ENCODE measurements around the gene VANGL2.
A peak's percentile ranks its signal among the peaks of the same experiment; 100 is the strongest.

Gene VANGL2
- long read RNA-seq = 0 reads

DNA sequence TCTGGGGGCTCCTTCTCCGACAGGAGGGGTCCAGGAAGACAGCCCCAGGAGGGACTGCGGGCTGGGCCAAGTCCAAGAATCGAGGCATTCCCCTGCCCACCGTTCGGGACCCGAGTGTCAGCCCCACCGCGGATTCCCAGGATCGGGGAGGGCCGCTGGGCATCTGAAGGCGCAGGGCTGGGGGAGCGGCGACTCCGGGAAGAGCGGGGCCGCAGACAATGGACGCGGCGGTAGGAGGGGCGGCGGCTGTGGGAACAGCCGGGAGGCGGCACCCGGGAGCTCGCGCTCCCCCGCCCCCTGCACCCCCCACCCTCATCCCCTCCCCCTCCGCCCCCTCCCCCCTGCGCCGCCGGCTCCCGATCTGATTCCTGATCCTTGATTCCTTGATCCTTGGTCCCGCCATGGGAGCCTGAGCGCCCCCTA, at the start of gene VANGL2:
Gene VANGL2, plus strand, starts transcription at position 342 of the 423 bp plus-strand sequence. CDS start 15,274 bp downstream, outside the sequence.
- Histone ChIP-seq H3K4me3 (replicated peaks; ENCODE audit: insufficient read depth, low read length) (peak within 1 kb of the TSS; percentile 6; the same call in 1 of the 2 replicates), H3K27me3 (ENCODE audit: insufficient read depth, poor library complexity, severe bottlenecking) (peaks cover 20% of the 10 kb centered on the region), H3K27ac (replicated peaks) (no peak within 1 kb of the TSS)
- DNase-seq (ENCODE audit: low read depth in 1 of 2, low spot score in 1 of 2) = no peak
- no peak for TF ChIP-seq GABPA (IDR thresholded peaks at IDR 0.05; ENCODE audit: low read depth)
- no peak for TF ChIP-seq POLR2AphosphoS5 (IDR thresholded peaks at IDR 0.05; ENCODE audit: low read depth)
- TF ChIP-seq, protein P1, sequence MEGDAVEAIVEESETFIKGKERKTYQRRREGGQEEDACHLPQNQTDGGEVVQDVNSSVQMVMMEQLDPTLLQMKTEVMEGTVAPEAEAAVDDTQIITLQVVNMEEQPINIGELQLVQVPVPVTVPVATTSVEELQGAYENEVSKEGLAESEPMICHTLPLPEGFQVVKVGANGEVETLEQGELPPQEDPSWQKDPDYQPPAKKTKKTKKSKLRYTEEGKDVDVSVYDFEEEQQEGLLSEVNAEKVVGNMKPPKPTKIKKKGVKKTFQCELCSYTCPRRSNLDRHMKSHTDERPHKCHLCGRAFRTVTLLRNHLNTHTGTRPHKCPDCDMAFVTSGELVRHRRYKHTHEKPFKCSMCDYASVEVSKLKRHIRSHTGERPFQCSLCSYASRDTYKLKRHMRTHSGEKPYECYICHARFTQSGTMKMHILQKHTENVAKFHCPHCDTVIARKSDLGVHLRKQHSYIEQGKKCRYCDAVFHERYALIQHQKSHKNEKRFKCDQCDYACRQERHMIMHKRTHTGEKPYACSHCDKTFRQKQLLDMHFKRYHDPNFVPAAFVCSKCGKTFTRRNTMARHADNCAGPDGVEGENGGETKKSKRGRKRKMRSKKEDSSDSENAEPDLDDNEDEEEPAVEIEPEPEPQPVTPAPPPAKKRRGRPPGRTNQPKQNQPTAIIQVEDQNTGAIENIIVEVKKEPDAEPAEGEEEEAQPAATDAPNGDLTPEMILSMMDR (IDR thresholded peaks at IDR 0.05; ENCODE audit: insufficient read depth, low read length) = no peak
- TF ChIP-seq SPI1 (IDR thresholded peaks at IDR 0.05; ENCODE audit: borderline replicate concordance, low read depth) = no peak
- TF ChIP-seq, protein P2, sequence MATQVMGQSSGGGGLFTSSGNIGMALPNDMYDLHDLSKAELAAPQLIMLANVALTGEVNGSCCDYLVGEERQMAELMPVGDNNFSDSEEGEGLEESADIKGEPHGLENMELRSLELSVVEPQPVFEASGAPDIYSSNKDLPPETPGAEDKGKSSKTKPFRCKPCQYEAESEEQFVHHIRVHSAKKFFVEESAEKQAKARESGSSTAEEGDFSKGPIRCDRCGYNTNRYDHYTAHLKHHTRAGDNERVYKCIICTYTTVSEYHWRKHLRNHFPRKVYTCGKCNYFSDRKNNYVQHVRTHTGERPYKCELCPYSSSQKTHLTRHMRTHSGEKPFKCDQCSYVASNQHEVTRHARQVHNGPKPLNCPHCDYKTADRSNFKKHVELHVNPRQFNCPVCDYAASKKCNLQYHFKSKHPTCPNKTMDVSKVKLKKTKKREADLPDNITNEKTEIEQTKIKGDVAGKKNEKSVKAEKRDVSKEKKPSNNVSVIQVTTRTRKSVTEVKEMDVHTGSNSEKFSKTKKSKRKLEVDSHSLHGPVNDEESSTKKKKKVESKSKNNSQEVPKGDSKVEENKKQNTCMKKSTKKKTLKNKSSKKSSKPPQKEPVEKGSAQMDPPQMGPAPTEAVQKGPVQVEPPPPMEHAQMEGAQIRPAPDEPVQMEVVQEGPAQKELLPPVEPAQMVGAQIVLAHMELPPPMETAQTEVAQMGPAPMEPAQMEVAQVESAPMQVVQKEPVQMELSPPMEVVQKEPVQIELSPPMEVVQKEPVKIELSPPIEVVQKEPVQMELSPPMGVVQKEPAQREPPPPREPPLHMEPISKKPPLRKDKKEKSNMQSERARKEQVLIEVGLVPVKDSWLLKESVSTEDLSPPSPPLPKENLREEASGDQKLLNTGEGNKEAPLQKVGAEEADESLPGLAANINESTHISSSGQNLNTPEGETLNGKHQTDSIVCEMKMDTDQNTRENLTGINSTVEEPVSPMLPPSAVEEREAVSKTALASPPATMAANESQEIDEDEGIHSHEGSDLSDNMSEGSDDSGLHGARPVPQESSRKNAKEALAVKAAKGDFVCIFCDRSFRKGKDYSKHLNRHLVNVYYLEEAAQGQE (IDR thresholded peaks at IDR 0.05; ENCODE audit: insufficient replicate concordance, low read depth) = no peak

DNA sequence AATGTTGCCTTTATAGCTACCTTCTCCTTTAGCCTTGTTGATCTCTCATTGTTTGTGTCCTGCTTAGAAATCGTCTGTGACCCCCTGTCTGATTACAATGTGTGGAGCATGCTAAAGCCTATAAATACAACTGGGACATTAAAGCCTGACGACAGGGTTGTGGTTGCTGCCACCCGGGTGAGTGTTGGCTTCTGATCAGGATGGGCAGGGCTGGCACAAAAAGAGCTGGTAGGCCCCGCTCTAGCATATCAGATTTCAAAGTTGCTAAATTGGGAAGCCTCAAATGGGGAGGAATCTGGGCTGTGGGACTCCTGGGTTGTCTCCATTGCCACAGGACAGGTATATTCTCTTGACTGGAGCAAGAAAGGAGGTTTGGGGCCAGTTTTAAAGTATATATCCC, 48.7 kb upstream of the VANGL2 start:
- no peak overlapping the region for H3K27ac ChIP-seq (replicated peaks)
- TF ChIP-seq POLR2AphosphoS5 (IDR thresholded peaks at IDR 0.05; ENCODE audit: low read depth) = no peak
- no peak for TF ChIP-seq GABPA (IDR thresholded peaks at IDR 0.05; ENCODE audit: low read depth)
- TF ChIP-seq SPI1 (IDR thresholded peaks at IDR 0.05; ENCODE audit: borderline replicate concordance, low read depth) = no peak
- TF ChIP-seq, protein P1 (IDR thresholded peaks at IDR 0.05; ENCODE audit: insufficient read depth, low read length) = no peak
- TF ChIP-seq, protein P2 (IDR thresholded peaks at IDR 0.05; ENCODE audit: insufficient replicate concordance, low read depth) = no peak

DNA sequence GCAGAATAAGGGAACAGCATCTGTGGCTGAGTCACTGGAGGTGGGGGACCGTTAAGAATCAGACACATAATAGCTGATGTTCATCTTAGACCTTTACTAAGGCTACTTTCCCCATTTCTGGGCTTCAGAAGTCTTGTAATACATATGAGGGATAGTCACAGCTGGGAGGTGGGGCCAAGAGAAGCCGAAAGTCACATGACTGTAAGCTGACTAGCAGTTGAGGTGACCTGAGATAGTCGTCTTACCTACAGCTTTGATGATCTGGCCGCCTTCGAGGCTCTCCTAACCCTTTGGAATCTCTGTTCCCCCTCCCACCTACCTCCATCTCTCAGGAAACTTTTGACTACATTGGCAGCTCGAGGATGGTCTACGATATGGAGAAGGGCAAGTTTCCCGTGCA, 47.8 kb upstream of the VANGL2 start:
- Histone ChIP-seq H3K4me3 (replicated peaks; ENCODE audit: insufficient read depth, low read length) (no peak overlapping the region), H3K27me3 (ENCODE audit: insufficient read depth, poor library complexity, severe bottlenecking) (no peaks in the 10 kb centered on the region), H3K27ac (replicated peaks) (no peak overlapping the region)
- TF ChIP-seq, protein P2 (IDR thresholded peaks at IDR 0.05; ENCODE audit: insufficient replicate concordance, low read depth) = no peak
- TF ChIP-seq SPI1 (IDR thresholded peaks at IDR 0.05; ENCODE audit: borderline replicate concordance, low read depth) = no peak
- no peak for TF ChIP-seq POLR2AphosphoS5 (IDR thresholded peaks at IDR 0.05; ENCODE audit: low read depth)
- no peak for TF ChIP-seq GABPA (IDR thresholded peaks at IDR 0.05; ENCODE audit: low read depth)
- TF ChIP-seq, protein P1 (IDR thresholded peaks at IDR 0.05; ENCODE audit: insufficient read depth, low read length) = no peak
- DNase-seq (ENCODE audit: low read depth in 1 of 2, low spot score in 1 of 2) = no peak

More for the DNA sequence above, 48.7 kb upstream of the VANGL2 start:
- Histone ChIP-seq H3K27me3 (ENCODE audit: insufficient read depth, poor library complexity, severe bottlenecking) (no peaks in the 10 kb centered on the region), H3K4me3 (replicated peaks; ENCODE audit: insufficient read depth, low read length) (no peak overlapping the region)
- no peak for DNase-seq (ENCODE audit: low read depth in 1 of 2, low spot score in 1 of 2)

Measured in HL-60 (cell line).